NB4 (cell line): ENCODE results near the gene OTOF.

Source experiments
- DNase-seq: peaks from one replicate; pipeline ENCODE4 v3.0.0; 2010; ENCODE audit warnings: low read depth
- H3K4me3 ChIP-seq: one replicate; pipeline ENCODE4 v1.5.1; 2011; ENCODE audit warnings: mild to moderate bottlenecking, low read depth, low read length, moderate library complexity
- MYC ChIP-seq: IDR thresholded peaks from 2 replicates; pipeline ENCODE4 v1.6.1; 2011; ENCODE audit warnings: low read depth, low read length
- POLR2A ChIP-seq: IDR thresholded peaks from 2 replicates; pipeline ENCODE4 v1.6.1; 2011; ENCODE audit warnings: mild to moderate bottlenecking; ENCODE audit not compliant: insufficient read length; ENCODE audit errors: extremely low read depth
- TF ChIP-seq, protein P1 (sequence below): IDR thresholded peaks from 2 replicates; pipeline ENCODE4 v1.6.1; 2011; ENCODE audit warnings: low read depth, low read length
- TF ChIP-seq, protein P2 (sequence below): IDR thresholded peaks from one replicate; pipeline ENCODE4 v1.5.1; 2012; ENCODE audit warnings: low read depth, low read length

Gene OTOF

DNA sequence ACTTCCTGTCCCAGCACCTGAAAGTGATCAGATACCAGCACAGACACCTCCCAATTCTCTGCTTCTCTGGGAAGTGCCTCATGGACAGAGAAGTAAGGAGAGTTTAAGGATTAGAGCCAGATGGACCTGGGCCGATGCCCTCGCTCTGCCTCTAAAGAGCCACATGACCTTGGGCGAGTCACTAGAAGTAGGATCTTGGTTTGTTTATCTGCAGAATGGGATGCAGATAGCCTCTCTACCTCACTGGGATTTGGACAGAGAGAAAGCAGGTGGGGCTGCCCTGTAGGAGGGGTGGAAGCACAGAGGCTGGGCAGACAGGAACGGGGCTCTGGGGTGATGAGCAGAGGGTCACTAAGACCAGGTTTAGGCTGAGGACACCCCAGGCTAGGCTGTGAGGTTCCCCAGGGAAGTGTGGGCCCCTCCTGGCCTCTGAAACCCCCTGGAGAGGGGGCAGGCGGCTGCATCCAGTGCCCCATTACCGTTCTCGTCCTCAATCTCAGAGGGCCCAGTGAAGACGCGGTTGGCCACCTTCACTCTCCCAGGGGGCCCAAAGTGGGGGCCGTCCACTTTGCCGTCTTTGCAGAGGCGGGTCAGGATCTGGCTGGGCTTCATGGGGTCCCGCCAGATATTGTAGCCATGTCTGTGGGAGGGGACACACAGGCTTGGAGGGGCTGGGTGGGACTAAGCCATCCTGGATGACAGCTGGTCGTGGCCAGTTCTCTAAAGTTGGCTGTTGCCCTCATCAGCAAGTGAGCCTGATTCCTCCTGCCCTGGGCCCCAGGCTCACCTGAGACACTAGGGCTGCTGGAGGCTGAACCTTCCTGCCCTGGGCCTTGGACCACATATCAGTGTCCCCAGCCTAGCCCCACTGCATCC, 13.3 kb downstream of the OTOF start:
- DNase-seq, result no peak
- no peak overlapping the region for H3K4me3 ChIP-seq
- no peak for TF ChIP-seq MYC

DNA sequence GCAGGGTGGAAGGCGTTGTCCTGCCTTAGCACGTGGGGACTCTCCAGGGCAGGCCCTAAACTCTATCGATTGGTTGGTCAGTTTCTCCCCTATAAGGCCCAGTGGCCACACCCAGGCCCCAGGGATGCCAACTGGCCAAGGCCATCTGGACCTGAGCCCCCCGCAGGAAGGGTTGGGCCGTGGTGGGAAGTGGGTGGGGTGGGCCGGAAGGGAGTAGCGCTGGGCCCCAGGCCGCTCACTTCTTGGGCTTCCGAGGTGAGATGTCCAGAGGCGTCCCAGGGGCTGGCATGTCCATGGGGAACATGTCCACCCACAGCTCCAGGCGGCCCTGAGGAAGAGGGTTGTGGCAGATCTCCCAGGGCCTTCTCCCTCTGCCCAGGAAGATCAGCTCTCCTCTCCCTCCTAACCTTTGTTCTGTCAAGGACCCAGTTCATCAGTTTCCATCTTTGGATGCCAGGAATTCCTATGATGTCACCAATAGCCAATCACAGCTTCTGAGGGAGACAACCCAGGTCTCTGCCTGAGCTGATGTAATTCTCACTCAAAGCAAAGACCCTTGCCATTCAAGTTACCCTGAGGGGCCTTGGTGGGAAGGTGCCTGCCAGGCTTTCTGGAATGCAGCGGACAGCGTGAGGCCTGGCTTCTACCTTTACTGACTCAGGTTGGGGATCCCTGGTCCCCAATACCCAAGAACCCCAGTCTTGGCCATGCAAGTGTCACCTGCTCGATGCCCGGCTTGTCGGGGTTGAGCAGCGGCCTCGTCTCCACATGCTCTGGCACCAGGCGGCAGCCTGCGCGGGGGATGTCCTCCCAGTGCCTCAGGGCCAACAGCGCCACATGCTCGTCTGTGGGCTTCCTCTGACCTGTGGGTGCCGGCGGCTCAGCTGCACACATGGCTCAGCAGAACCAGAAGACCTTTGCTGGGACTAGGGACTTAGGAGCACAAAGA, 14.4 kb downstream of the OTOF start:
- no peak for DNase-seq
- TF ChIP-seq POLR2A, result no peak
- TF ChIP-seq, protein P1, sequence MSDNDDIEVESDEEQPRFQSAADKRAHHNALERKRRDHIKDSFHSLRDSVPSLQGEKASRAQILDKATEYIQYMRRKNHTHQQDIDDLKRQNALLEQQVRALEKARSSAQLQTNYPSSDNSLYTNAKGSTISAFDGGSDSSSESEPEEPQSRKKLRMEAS, result no peak
- no peak for TF ChIP-seq MYC
- TF ChIP-seq, protein P2, sequence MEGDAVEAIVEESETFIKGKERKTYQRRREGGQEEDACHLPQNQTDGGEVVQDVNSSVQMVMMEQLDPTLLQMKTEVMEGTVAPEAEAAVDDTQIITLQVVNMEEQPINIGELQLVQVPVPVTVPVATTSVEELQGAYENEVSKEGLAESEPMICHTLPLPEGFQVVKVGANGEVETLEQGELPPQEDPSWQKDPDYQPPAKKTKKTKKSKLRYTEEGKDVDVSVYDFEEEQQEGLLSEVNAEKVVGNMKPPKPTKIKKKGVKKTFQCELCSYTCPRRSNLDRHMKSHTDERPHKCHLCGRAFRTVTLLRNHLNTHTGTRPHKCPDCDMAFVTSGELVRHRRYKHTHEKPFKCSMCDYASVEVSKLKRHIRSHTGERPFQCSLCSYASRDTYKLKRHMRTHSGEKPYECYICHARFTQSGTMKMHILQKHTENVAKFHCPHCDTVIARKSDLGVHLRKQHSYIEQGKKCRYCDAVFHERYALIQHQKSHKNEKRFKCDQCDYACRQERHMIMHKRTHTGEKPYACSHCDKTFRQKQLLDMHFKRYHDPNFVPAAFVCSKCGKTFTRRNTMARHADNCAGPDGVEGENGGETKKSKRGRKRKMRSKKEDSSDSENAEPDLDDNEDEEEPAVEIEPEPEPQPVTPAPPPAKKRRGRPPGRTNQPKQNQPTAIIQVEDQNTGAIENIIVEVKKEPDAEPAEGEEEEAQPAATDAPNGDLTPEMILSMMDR, result no peak
- no peak overlapping the region for H3K4me3 ChIP-seq

DNA sequence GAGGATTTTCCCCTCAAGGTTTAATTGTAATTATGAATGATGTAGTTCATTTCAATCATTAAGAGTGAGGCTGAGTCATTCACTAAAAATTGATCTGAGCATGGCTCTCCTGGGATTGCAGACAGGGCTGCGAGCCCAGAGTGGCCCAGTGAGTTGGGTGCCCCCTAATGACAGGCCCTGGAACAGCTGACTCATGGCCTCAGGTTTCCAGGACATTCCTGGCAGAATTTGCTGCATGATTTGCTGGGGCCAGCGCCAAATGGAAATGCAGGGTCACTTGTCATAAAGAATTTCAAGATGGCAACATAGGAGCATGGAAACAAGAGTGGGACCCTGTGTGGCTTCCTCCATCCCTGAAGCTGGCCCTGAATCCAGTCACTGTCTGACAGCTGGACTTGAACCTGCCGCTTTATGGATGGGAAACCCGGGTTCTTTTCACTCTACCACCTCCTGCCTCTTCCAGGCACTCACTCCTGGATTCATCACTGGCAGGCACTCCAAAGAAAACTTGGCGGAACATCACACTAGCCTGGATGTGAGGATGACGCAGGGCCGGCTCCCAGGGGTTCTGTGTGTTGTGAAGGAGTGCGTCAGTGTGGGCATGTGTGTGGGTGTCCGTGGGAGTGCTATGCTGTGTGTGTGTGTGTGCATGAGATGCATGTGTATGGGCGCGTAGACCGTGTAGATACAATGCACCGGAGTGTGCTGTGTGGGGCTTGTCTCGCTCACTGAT, 15.2 kb downstream of the OTOF start:
- no peak overlapping the region for H3K4me3 ChIP-seq
- peak; percentile 78 for DNase-seq
- TF ChIP-seq, protein P2, result peak; percentile 96
- TF ChIP-seq MYC, result no peak
- TF ChIP-seq, protein P1, result no peak
- no peak for TF ChIP-seq POLR2A

DNA sequence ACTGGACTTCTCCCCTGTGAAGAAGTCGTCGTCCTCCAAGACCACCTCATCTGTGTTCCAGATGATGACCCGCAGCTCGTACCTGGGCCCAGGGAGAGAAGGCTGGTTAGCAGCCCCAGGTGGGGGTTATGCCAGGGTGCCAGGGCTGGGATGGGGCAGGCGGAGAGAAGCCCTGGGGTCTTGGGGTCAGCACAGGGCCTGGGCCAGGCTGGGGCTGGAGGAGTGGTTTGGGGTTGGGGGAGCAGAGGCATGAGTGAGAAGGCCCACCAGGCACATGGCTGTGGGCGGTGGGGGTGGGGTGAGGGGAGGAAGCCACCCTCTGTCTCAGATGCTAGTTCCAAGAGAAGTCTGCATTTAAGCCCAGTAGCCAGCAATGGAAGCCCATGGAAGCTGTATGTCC, 15.8 kb downstream of the OTOF start:
- no peak overlapping the region for H3K4me3 ChIP-seq
- TF ChIP-seq, protein P2, result no peak
- TF ChIP-seq POLR2A (no peak), MYC (no peak)
- TF ChIP-seq, protein P1, result no peak
- DNase-seq, result no peak

DNA sequence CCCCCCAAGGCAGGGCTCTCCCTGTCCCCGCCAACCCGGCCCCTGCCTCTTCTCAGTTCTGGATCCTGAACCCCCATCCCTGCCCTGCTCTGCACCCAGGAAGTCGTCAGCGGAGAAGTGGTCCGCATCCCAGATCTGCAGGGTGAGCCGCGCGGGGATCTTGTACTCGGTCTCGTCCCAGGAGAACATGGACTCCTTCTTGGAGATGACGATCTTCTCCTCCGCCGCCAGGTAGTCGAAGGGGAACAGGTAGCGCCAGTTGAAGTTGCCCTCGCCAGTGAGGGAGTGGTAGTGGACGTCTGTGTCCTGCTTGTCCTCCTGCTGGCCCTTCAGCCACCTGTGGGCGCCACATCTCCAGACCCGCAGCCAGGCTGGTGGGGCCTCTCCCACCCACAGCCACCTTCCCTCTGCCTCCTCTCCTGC, 16.3 kb downstream of the OTOF start:
- no peak for TF ChIP-seq MYC
- TF ChIP-seq, protein P1, result no peak
- TF ChIP-seq, protein P2, result no peak
- no peak for TF ChIP-seq POLR2A
- DNase-seq, result no peak
- H3K4me3 ChIP-seq, result no peak overlapping the region
